Progenitor cell of endocrine pancreas (in vitro differentiated cells): ENCODE data around the gene CRADD. TPM values are rescaled to one million over a fixed set of nuclear protein-coding genes. Genes with fewer than 3 reads are reported as not detected.

ENCODE experiments used
- DNase-seq: peaks from one replicate; pipeline ENCODE4 v3.0.0; 2021; ENCODE audit warnings: low spot score; ENCODE audit not compliant: unreplicated experiment
- H3K27ac Mint-ChIP-seq: 2 replicates; pipeline ENCODE4 v1.8.0; 2021; ENCODE audit warnings: mild to moderate bottlenecking, moderate library complexity, mixed read lengths
- H3K27me3 Mint-ChIP-seq: 2 replicates; pipeline ENCODE4 v1.8.0; 2021; ENCODE audit warnings: mixed read lengths
- H3K36me3 Mint-ChIP-seq: 2 replicates; pipeline ENCODE4 v1.8.0; 2022; ENCODE audit warnings: mixed read lengths; ENCODE audit not compliant: insufficient read depth
- H3K4me1 Mint-ChIP-seq: 2 replicates; pipeline ENCODE4 v1.8.0; 2021; ENCODE audit warnings: low read depth, mixed read lengths
- H3K4me3 Mint-ChIP-seq: 2 replicates; pipeline ENCODE4 v1.8.0; 2021; ENCODE audit warnings: low read depth, mild to moderate bottlenecking, moderate library complexity, mixed read lengths
- H3K9me3 Mint-ChIP-seq: 2 replicates; pipeline ENCODE4 v1.8.0; 2021; ENCODE audit warnings: low read depth, mixed read lengths
- total RNA-seq: library from RNA; stranded (reverse); gene quantifications from 2 replicates; pipeline ENCODE4 v1.2.1, GENCODE V29; 2021
- TF ChIP-seq, protein P1 (sequence below): fragments of 200-600 bp; sonication (generic); IDR thresholded peaks from one replicate; pipeline ENCODE4 v1.5.0; 2021; ENCODE audit warnings: antibody characterized with exemption, mild to moderate bottlenecking; ENCODE audit not compliant: unreplicated experiment

Gene CRADD
- total RNA-seq, 1 donor from 2014 or later, result 11.7 TPM

DNA sequence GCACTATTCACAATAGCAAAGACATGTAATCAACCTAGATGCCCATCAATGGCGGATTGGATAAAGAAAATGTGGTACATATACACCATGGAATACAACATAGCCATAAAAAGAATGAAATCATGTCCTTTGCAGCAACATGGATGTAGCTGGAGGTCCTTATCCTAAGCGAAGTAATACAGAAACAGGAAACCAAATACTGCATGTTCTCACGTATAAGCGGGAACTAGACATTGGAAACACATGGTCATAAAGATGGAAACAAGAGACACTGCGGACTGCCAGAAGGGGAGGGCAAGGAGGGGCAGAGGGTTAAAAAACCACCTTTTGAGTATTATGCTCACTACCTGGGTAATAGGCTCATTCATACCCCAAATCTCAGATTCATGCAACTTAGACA is 237.1 kb downstream of the CRADD start:
- no peaks in the 10 kb centered on the region for H3K9me3 Mint-ChIP-seq
- DNase-seq, result no peak
- H3K27ac Mint-ChIP-seq, result no peak overlapping the region
- no peaks in the 10 kb centered on the region for H3K27me3 Mint-ChIP-seq
- H3K4me1 Mint-ChIP-seq, result peaks cover 5% of the 10 kb centered on the region
- TF ChIP-seq, protein P1, sequence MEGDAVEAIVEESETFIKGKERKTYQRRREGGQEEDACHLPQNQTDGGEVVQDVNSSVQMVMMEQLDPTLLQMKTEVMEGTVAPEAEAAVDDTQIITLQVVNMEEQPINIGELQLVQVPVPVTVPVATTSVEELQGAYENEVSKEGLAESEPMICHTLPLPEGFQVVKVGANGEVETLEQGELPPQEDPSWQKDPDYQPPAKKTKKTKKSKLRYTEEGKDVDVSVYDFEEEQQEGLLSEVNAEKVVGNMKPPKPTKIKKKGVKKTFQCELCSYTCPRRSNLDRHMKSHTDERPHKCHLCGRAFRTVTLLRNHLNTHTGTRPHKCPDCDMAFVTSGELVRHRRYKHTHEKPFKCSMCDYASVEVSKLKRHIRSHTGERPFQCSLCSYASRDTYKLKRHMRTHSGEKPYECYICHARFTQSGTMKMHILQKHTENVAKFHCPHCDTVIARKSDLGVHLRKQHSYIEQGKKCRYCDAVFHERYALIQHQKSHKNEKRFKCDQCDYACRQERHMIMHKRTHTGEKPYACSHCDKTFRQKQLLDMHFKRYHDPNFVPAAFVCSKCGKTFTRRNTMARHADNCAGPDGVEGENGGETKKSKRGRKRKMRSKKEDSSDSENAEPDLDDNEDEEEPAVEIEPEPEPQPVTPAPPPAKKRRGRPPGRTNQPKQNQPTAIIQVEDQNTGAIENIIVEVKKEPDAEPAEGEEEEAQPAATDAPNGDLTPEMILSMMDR, result no peak
- no peak overlapping the region for H3K4me3 Mint-ChIP-seq
- no peaks in the 10 kb centered on the region for H3K36me3 Mint-ChIP-seq

DNA sequence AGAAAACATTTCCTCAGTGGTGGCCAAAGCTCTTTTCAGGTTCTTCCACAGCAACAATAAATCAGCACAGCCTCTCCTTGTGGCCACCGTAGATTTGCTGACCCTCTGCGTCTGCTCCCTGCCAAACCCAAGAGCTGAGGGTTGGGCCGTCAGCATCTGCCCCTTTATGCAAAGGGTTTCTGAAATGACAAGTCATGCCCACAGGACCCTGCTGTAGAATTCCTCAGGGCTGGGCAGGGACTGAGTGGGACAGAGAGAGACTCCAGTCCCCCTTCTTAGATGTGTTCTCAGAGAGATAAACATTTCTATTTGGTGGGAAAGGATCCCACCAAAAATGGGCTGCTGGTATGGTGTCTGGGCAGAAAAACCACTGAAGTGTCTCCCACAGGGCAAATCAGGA is 238.2 kb downstream of the CRADD start:
- H3K4me3 Mint-ChIP-seq, result no peak overlapping the region
- H3K27ac Mint-ChIP-seq, result no peak overlapping the region
- no peaks in the 10 kb centered on the region for H3K27me3 Mint-ChIP-seq
- H3K9me3 Mint-ChIP-seq, result no peaks in the 10 kb centered on the region
- no peaks in the 10 kb centered on the region for H3K36me3 Mint-ChIP-seq
- DNase-seq, result no peak
- TF ChIP-seq, protein P1, result no peak
- peaks cover 5% of the 10 kb centered on the region for H3K4me1 Mint-ChIP-seq

DNA sequence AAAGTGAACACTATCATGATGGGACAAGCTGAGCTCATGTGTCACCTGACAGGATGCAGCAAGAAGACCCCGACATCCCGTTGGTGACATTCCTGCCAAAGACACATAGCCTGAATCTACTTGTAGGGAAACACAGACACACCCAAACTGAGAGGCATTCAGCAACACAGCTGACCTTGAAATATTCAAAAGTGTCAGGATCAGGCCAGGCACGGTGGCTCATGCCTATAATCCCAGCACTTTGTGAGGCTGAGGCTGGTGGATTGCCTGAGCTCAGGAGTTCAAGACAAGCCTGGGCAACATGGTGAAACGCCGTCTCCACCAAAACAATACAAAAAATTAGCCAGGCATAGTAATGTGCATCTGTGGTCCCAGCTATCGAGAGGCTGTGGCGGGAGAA is 239.2 kb downstream of the CRADD start:
- Mint-ChIP-seq H3K27ac (no peak overlapping the region), H3K4me1 (peaks cover 2% of the 10 kb centered on the region), H3K36me3 (no peaks in the 10 kb centered on the region), H3K9me3 (no peaks in the 10 kb centered on the region), H3K4me3 (no peak overlapping the region), H3K27me3 (no peaks in the 10 kb centered on the region)
- DNase-seq, result no peak
- TF ChIP-seq, protein P1, result no peak

DNA sequence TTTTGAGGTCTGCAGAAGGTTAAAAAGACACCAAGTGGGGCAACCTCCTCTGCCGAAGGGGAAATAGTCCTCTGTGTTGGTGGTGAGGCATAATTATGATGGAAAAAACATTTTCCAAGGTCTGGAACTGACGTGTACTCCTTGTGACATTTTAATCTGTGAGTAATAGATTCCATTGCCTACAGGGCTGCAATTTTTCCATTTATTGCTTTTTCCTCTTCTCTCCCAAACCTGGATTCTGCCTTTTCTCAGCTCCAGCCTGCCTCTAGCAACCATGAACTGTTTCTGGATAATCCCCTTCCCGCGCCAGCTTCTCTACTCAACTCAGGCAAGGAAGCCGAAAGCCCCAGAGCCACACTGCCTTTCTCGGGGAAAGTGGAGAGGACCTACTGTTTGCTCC is 241.1 kb downstream of the CRADD start:
- Mint-ChIP-seq H3K9me3 (no peaks in the 10 kb centered on the region), H3K4me1 (no peaks in the 10 kb centered on the region), H3K27ac (no peak overlapping the region), H3K36me3 (no peaks in the 10 kb centered on the region), H3K4me3 (no peak overlapping the region), H3K27me3 (no peaks in the 10 kb centered on the region)
- TF ChIP-seq, protein P1, result no peak
- no peak for DNase-seq

DNA sequence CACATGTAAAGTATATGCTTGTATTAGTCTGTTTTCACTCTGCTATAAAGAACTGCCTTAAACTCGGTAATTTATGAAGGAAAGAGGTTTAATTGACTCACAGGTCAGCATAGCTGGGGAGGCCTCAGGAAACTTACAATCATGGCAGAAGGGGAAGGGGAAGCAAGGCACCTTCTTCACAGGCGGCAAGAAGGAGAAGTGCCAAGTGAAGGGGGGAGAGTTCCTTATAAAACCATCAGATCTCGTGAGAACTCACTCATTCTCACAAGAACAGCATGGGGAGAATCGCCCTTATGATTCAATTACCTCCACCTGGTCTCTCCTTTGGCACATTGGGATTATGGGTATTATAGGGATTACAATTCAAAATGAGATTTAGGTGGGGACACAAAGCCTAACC is 241.7 kb downstream of the CRADD start:
- H3K36me3 Mint-ChIP-seq, result no peaks in the 10 kb centered on the region
- no peak overlapping the region for H3K4me3 Mint-ChIP-seq

More for the DNA sequence above, 241.7 kb downstream of the CRADD start:
- no peak for DNase-seq
- no peaks in the 10 kb centered on the region for H3K9me3 Mint-ChIP-seq
- H3K27me3 Mint-ChIP-seq, result no peaks in the 10 kb centered on the region
- no peak overlapping the region for H3K27ac Mint-ChIP-seq
- no peaks in the 10 kb centered on the region for H3K4me1 Mint-ChIP-seq
- TF ChIP-seq, protein P1, result no peak
